Cerebellar nuclear complex (tissue), 1 donor: ENCODE results near the gene RXFP2.

ENCODE experiments used
- DNase-seq, 2 experiments: peaks; one replicate each; lab custom pipeline; 2025; lab: John Stamatoyannopoulos, UW

Gene RXFP2

GRCh38 chr13:31767175-31767900 is 28.0 kb downstream of the RXFP2 start:
- DNase-seq = no peak

GRCh38 chr13:31768351-31768750 is 29.0 kb downstream of the RXFP2 start:
- no peak for DNase-seq

- DNase-seq = no peak
Observed at GRCh38 chr13:31769575-31769974, 30.2 kb downstream of the RXFP2 start.

GRCh38 chr13:31772231-31772630 is 32.9 kb downstream of the RXFP2 start:
- no peak for DNase-seq

GRCh38 chr13:31773538-31773937 is 34.2 kb downstream of the RXFP2 start:
- no peak for DNase-seq

GRCh38 chr13:31774186-31774750 is 34.9 kb downstream of the RXFP2 start:
- no peak for DNase-seq

GRCh38 chr13:31775148-31775547 is 35.8 kb downstream of the RXFP2 start:
- DNase-seq = no peak

- no peak for DNase-seq
Observed at GRCh38 chr13:31775686-31776085, 36.4 kb downstream of the RXFP2 start.

GRCh38 chr13:31781064-31781463 is 41.7 kb downstream of the RXFP2 start:
- no peak for DNase-seq

- no peak for DNase-seq
Observed at GRCh38 chr13:31786011-31786410, 46.7 kb downstream of the RXFP2 start.

- DNase-seq = no peak
Observed at GRCh38 chr13:31790992-31791391, 51.7 kb downstream of the RXFP2 start.

GRCh38 chr13:31793246-31793645 is 53.9 kb downstream of the RXFP2 start:
- no peak for DNase-seq

GRCh38 chr13:31794452-31794851 is 55.1 kb downstream of the RXFP2 start:
- DNase-seq = no peak

- DNase-seq = no peak
Observed at GRCh38 chr13:31797154-31797775, 57.9 kb downstream of the RXFP2 start.

- DNase-seq = no peak
Observed at GRCh38 chr13:31798189-31798588, 58.9 kb downstream of the RXFP2 start.

- DNase-seq = no peak
Observed at GRCh38 chr13:31801088-31801487, 61.8 kb downstream of the RXFP2 start.

GRCh38 chr13:31803311-31803710 is 64.0 kb downstream of the RXFP2 start:
- DNase-seq = no peak

GRCh38 chr13:31805841-31806240 is 66.5 kb downstream of the RXFP2 start:
- no peak for DNase-seq

GRCh38 chr13:31807090-31807541 is 67.8 kb downstream of the RXFP2 start:
- no peak for DNase-seq

GRCh38 chr13:31814536-31814935 is 75.2 kb downstream of the RXFP2 start:
- DNase-seq = no peak

- DNase-seq = no peak
Observed at GRCh38 chr13:31815361-31816144, 76.2 kb downstream of the RXFP2 start.

GRCh38 chr13:31818236-31818635 is 78.9 kb downstream of the RXFP2 start:
- no peak for DNase-seq
